Measurements from ENCODE around the gene ARL6IP5.

- TF ChIP-seq CTCF (conservative IDR thresholded peaks at IDR 0.05; ENCODE audit: low read length) (no peak), EZH2phosphoT487 (IDR thresholded peaks at IDR 0.05; ENCODE audit: borderline replicate concordance) (no peak)
Observed at GRCh38 chr3:69137005-69137404, 52.3 kb downstream of the ARL6IP5 start.

Data from Loucy (cell line).